IPS DF 4.7 (cell line): ENCODE measurements around the gene BANK1.

Experiments used
- DNase-seq: peaks from one replicate; pipeline ENCODE4 v3.0.0-alpha.2; 2013; ENCODE audit warnings: low spot score; ENCODE audit errors: extremely low read depth

The BANK1 gene

DNA sequence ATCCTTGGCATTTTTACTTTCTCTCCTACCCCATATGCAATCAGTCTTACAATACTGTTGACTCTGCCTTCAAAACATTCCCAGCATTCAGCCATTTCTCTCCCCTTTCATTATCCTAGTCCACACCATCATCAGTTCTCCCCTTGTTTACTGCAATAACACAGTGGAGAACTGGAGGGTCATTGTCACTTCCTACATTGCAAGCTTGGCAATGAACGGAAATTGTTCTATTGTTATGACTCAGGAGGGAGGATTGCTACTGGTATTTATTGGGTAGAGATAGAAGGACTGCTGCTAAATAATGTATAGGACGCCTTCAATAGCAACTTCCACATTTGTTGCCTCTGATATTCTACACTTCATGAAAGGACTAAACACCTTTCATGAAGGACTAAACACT is 231.8 kb downstream of the BANK1 start:
- DNase-seq: no peak

DNA sequence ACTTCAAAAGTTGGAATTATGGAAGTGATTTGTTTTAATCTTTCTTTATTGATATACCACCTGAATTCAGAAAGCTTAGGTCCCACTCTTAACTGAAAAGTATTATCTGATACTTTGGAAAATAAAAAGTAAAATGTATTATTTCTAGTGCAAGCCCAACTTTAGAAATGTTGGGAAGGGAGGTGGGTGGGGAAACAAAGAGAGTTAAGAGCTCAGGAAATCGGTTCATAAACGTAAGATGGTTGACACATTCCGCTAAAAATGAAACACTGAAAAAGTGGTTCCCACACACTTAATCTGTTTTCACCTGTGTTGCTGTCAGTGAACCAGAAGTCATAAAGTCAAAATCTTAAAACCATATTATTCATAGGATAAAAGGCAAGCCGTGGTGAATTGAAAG is 237.4 kb downstream of the BANK1 start:
- DNase-seq: no peak

DNA sequence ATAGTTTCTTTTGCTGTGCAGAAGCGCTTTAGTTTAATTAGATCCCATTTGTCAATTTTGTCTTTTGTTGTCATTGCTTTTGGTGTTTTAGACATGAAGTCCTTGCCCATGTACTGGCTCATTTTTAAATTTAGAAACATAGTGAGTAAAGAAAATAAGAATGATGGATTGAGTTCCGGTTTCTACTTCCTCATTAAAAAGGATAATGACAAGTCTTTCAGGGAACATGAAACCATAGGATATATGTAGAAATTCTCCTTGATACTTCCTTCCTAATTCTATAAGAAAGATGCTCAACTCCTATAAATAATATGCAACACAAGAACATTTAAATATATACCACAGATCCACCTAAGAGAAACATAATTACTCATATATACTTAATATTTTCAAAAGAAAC is 240.9 kb downstream of the BANK1 start:
- DNase-seq: no peak

DNA sequence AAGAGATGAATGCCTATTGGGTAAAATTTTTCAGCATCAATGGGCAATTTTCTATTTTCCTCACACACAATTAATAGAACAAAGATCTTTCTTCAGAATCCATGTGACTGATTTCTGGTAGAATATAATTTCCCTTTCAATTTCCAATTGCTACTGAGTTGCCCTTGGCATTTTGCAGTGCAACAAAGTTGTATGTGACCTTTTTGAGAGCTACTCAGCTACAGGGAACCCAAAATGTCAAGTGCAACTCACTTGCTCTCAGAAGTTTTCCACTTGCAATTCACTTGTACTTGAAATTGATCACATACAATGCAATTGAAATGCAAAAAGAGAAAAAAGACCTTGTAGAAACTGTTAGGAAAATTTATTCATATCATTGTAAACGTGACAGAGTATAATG is 245.5 kb downstream of the BANK1 start:
- no peak for DNase-seq

DNA sequence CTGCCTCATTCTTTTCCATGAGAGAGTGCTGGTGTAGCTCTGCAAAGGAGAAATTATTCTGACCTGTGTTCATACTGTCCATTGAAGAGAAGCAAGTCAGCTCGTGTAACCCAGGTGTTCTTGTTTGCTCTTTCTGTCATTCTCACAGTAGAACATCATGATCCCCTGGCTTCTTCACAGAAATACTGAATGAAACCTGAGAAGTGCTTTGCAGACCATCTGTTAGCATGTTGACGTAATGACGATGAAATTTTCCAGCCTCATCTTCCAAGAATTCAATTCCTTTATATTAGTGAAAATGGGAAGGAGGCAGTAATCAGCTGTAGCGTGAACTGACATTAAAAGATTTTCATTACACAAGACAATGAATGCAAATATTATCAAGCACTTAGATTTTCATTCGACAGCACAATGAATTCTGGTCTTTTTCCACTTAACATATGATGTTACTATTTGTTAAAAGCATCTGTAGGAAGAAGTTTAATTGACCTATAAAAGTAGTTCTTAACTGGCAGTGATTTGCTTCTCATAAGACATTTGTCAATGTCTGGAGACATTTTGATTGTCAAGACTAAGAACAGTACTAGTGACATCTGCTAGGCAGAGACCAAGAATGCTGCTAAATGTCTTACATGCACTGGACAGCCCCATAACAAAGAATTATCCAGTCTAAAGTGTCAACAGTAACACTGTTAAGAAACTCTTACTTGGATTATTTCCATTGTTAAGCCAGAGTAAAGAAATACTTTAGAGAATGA is 246.3 kb downstream of the BANK1 start:
- DNase-seq: no peak

DNA sequence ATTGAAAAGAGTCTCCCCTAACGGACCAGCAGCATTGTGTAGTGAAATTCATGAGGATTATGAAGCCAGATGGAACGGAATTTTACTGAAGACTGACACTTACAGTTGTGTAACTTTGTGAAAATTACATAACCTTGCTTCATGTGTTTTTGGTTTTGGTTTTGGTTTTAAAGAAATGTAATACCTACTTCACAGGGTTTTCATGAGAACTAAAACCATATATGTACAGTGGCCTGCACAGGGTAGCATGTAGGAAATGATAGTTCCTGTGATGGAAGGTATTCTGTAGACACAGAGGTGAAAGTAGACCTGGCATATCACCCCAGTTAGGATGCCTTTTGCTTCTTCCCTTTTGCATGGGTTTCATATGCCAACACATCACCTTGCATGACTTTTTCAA is 247.0 kb downstream of the BANK1 start:
- DNase-seq: no peak

DNA sequence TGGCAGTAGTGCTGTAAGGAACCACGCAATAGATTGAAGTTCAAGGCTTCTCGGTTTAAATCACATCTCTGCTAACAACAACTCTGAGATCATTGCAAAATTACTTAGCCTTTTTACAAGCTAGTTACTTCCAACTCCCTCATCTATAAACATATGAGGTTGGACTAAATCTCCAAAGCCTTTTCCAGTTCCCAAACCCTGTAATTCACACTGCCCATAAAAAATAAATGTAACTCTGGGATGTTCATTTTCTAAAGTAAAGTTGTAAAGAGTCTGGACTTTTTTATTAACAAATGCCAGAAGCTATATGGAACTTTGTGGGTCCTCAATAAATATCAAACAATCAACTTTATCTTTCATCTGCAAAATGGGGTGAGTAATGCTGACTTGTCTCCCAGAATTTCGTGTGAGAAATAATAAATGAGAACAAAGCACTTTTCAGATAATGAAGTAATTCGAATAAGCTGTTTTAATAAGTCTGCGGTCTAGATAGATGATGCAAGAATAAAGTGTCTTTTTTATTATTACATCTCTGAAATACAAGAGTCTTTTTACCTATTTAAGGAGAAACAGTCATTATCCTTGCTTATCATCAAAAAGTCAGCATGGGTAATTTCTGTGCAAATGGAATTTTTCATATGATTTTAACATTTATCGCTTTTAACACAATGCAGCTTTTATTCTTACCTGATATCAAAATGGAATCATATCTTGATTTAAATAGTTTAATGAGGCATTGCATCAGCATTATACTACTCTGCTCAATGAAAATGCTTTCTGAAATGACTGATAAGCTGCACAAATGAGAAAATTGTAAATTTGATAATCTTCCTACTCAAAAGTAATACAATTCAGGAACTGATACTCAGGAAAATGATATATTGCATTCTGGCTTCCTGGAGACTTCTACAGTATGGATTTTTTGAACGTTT is 252.6 kb downstream of the BANK1 start:
- DNase-seq: no peak

DNA sequence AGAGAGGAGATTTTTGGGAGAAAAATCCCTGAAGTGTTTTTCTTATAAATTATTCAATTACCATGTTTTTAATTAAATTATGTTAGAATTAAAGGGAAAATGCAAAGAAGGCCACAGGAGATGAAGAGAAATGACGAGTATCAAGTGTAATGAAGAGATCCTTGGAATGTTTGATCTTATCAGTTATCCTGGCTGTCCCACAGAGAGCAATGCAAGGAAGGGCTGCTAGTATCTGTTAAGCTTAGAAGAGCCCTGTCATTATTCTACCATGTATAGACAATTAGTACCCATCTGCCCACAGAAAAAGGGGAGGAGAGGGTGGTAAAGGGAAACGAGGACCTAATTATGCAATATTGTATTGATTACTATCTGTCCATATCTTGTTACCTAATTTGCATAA is 257.1 kb downstream of the BANK1 start:
- no peak for DNase-seq

DNA sequence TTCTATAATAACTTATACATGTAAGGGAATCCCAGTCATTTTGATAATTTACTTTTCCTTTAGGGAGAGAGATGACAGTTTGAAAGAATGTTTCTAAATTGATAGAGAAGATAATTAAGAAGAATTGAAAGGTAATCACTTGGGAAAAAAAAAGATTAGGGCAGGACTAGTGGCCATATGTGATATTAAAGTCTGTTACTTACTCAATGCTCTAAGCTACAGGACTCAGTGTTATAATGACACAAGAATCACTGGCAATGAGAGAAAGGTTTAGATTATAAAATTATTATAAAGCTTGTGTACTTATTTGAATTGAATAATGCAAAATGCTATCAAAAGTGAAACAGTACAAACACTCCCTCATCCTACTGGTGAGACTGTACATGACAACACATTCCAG is 265.3 kb downstream of the BANK1 start:
- no peak for DNase-seq

DNA sequence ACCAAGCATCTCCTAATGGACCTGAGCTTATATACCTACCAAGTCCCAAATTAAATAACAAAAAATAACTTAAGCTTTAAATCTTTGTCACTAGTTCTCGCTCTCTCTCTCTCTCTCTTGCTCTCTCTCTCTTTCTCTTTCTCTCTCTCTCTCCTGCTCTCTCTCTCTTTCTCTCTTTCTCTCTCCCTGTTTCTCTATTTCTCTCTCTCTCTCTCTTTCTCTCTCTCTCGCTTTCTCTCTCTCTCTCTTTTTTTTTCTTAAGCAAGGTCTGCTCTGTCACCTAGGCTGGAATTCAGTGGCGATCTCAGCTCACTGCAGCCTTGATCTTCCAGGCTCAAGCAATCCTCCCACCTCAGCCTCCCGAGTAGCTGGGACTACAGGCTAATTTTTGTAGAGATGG is 266.6 kb downstream of the BANK1 start:
- DNase-seq: no peak

DNA sequence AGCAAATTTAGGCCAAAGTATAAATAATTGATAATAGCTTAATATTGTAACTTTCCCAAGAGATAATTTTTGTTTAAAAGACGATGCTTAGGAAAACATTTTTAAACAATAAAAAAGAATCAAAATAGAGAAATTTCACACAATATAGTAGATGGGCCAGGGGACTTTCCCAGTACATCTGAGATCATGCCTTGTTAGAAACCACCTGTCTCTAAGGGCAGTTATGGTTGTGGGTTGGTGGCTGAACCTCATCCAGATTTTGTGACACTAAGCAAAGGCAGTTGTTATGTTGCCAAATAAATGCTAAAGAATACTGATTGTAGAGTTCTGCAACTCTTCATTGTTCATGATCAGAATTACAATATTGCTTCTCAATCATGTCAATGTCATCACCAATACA is 270.6 kb downstream of the BANK1 start:
- DNase-seq: no peak

DNA sequence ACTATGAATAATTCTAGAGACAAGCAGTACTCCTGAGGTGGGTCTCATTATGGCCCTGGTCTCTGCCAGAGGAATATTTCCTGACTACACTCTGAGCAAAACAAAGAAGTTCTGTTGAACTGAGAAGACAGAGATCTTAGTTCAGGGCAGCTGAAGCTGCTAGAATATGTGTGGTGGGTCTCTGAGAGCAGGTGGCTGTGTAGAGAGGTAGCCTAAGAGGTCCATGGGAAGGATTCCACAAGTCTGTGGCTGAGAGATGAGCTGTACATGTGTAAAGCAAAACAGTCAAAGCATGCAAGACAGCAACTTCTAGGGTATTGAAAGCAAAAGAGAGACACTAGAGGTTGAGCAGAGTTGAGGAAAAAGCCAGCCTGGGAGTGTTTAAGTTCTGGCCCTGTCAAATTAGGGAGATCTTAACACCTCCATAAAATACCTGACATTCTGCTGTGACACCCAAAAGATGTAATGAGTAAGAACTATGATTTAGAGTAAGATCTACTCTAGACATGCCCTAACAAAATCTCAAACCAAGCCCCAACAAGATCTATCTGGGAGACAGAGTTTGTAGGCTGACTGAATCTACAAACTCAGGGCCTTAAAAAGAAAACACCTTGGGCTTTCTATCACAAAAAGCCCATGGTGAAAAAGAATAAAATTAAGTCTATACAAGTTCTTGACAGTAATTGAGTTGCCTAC is 274.4 kb downstream of the BANK1 start:
- DNase-seq: no peak

DNA sequence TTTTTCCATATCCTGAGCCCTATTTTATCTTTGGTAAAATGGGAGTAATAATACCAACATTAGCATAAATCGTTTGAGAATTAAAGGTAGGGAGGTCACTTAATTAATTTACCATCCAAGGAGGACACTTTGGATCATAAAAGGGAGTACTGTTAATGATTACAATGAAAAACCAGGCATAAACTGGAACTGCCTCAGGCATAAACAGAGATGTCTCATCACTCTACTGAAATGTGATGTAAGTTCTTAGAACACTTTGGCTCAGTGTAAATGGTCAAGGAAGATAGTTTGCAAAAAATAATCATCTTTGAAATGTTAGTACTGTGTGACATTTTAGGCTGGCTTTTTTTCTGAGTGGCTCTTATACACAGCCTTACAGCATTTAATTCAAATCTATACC is 286.1 kb downstream of the BANK1 start:
- DNase-seq: no peak

DNA sequence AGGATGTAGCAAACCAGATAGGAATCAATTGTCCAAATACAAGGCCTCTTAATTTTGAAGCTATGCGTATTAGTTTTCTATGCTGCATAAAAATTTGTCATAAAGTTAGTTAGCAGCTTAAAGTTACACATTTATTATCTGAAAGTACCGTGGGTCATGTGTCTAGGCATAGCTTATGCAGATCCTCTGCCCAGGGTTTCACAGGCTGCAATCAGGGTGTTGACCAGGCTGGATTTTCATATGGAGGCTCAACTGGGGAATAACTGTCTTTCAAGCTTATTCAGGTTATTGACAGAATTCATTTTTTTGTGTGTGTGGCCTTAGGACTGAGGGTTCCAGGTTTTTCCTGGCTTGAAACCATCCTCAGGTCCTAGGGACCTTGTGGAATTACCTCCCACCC is 289.7 kb downstream of the BANK1 start:
- no peak for DNase-seq

DNA sequence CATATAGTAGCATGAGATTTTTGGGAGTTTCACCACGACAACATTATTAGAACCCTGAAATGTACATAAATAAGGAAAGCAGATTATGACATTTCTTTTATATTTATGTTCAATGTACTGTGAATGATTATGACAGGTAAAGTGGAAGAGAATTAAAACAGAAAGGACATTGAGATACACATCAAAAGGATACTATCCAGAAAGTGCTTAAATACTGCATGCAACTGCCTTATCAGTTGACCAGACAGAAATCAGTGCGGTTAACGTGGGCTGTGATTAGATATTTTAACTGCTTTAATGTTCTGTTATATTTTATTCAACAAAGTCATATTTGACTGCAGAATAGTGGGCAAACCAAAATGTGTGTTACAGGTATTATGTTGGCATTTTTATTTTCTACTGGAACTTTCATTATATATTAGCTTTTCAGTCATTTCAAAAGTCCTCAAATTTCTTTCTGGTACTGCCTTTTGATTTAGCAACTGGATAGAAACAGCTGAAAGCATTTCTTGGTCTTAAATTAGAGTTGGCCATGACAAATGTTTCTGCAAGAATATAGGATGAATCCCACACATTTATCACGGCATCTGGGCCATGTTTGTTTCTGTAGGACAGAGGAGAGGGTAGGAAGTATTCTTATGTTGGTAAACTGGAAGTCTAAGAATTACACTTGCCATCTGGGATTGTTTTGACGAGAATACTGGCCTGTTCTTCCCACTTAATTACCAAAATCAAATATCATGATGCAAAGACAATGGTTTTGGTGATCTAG is 299.5 kb downstream of the BANK1 start:
- DNase-seq: no peak

DNA sequence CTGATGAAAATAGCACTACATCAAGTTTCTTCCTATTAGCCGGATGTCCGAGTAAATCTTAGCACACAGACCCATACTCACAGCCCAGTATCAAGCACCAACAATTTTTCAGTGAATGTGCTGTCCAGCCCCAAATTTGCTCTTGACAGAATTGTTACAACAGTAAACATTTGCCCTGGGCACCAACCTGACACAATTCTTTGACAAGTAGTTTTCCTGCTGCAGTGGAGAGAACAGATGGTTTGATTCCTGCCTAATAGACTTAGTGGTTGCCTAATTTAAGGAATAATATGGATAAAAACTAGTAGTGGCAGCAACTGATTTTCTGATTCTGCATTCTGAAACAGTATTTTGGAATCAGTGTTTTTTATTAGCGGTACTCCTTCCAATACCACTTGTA is 301.1 kb downstream of the BANK1 start:
- no peak for DNase-seq

DNA sequence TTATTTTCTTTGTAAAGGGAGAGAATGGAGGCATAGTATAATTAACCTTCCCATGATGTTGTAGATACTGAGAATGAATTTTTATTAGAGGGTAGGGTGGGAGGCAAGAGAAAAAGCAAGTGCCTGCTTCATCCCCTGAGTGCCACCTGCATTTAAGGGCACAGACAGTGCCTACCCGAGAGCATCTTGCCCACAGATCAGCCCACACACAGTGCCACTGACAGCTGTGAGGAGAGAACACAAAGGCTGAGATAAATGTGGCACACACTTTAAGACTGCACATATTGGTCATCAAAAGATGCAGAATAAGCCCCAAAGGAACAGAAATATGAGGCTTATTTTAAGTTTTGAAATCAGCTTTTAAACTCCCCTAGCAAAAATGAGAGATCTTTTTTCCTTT is 304.0 kb downstream of the BANK1 start:
- DNase-seq: no peak

DNA sequence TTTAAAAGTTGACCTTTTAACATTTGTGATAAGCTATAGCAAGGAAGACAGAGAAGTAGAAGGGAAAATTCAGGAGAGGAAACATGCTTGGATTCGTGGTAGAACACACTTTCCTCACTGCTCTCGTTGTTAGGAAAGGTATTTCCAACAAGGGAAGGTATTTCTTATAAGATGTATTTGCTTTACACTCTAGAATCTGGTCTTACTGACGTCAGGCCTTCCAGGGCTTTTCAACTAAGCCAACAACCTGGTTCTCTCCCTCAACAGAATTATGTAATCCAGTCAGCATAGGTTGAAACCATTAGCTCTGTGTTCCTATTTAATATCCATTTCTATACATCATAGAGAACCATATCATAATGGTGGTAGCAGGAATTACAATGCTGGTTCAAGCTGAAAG is 312.8 kb downstream of the BANK1 start:
- no peak for DNase-seq

DNA sequence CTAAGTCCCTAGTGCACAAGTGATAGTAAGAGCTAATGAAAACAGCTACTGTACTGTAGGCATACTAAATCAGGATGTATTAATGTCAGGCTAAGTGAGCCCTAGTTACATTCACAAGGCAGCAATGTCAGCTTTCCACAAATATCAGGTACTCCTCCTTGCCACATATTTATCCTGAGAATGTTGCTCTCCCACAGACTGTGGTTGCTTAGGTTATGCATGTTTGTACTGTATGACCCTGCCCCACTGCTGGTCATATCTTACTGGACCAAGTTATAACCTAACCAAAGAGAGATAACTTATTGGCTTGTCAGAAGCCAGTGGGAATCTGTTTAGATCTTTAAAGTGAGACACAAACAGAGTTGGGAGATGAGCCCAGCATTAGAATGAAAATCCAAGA is 313.7 kb downstream of the BANK1 start:
- DNase-seq: no peak

DNA sequence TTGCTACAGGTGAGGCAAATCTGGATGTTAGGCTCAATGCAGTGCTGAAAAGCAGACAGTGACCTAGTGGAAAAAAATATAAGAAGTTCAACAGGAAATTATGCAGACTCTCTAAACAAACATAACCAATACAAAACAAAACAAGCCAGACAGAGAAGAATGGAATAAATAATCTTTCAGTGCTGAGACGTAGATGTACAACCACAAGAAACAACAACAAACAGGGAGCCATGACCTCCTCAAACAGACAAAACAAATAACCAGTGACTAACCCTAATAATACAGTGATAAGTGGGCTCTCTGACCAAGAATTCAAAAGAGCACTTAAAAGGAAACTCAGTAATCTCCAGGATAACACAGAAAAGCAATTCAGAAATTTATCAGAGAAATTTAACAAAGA is 315.5 kb downstream of the BANK1 start:
- DNase-seq: no peak

DNA sequence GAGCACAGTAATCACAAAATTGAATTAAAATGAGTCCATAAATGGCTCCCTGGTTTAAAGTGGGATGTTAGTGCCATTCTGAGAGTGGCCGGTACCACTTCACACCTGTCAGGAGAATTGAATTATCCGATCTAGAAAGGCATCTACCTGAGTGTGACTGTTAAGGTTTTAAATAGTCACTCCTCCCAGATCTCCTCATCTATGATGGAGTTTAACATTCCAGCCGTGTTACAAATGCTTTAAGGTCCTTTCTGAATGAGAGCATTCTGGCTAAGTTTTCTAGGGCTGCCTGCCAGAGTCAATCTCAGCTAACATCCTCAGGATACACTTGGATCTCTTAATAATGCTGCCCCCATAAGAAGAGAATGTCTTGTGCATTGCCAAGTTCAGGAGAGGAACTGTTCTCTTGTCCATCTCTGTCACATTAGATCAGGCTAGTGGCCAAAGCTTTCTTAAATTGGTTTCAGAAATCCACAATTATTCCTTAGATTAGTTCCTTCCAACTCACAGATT is 323.6 kb downstream of the BANK1 start:
- DNase-seq: no peak
